Lower lobe of right lung (tissue), 2 donors: ENCODE data around the gene FDCSP. TPM values are rescaled to one million over a fixed set of nuclear protein-coding genes. Genes with fewer than 3 reads are reported as not detected.

Experiments used
- ATAC-seq, 2 donors: fragments of 200-7000 bp; cut with Tn5 transposase; one replicate each; pipeline ENCODE4 v1.9.1; 2020 to 2022; ENCODE audit warnings: mild to moderate bottlenecking in 2 of 2, moderate library complexity in 2 of 2
- DNase-seq: peaks from one replicate; pipeline ENCODE4 v3.0.0-alpha.2; 2020
- H3K27ac ChIP-seq: fragments of 200-600 bp; one replicate; pipeline ENCODE4 v1.8.0; 2022
- H3K27me3 ChIP-seq: fragments of 200-600 bp; one replicate; pipeline ENCODE4 v1.8.0; 2022; ENCODE audit warnings: low read depth
- H3K36me3 ChIP-seq: fragments of 200-600 bp; one replicate; pipeline ENCODE4 v1.8.0; 2022; ENCODE audit warnings: mild to moderate bottlenecking
- H3K4me1 ChIP-seq: fragments of 200-600 bp; one replicate; pipeline ENCODE4 v1.8.0; 2022
- H3K4me3 ChIP-seq: fragments of 200-600 bp; one replicate; pipeline ENCODE4 v1.8.0; 2022; ENCODE audit warnings: mild to moderate bottlenecking
- H3K9me3 ChIP-seq: fragments of 200-600 bp; one replicate; pipeline ENCODE4 v1.8.0; 2022
- CTCF ChIP-seq: fragments of 200-600 bp; IDR thresholded peaks from one replicate; pipeline ENCODE4 v1.8.0; 2022; ENCODE audit warnings: antibody characterized with exemption, mild to moderate bottlenecking
- intact Hi-C: fragments of 100-400 bp; cut with DNase I; formaldehyde crosslinking; loops from one replicate; pipeline ENCODE4 v1.11.0; 2022
- total RNA-seq: library from RNA; stranded (reverse); fragmentation: NEBNext Ultra II Directional; extraction: Animal tissue kit (Norgen Biotek cat#: 25700); gene quantifications from one replicate; pipeline ENCODE4 v1.2.1, GENCODE V29; 2021
- donor health status: DM: no; HTN: yes; CAD: no; lungs with severe emphysema.

Gene FDCSP
- total RNA-seq, 1 donor from 2014 or later: not detected

GRCh38 chr4:70243091-70243490 lies 17.2 kb downstream of the FDCSP start:
- Histone ChIP-seq H3K4me3 (no peak overlapping the region), H3K27me3 (no peaks in the 10 kb centered on the region), H3K9me3 (no peaks in the 10 kb centered on the region), H3K27ac (no peak overlapping the region), H3K4me1 (no peaks in the 10 kb centered on the region), H3K36me3 (no peaks in the 10 kb centered on the region)
- ATAC-seq: no peak
- no peak for TF ChIP-seq CTCF
- no peak for DNase-seq
- intact Hi-C loops: no loop called here

- H3K27me3 ChIP-seq: no peaks in the 10 kb centered on the region
- TF ChIP-seq CTCF: no peak
- ATAC-seq (no peak), DNase-seq (no peak)
- no peaks in the 10 kb centered on the region for H3K9me3 ChIP-seq
- intact Hi-C loops: no loop called here
- H3K27ac ChIP-seq: no peak overlapping the region
- H3K36me3 ChIP-seq: no peaks in the 10 kb centered on the region
- no peak overlapping the region for H3K4me3 ChIP-seq
- H3K4me1 ChIP-seq: no peaks in the 10 kb centered on the region
Measured at GRCh38 chr4:70251250-70251944, 25.5 kb downstream of the FDCSP start.

- Histone ChIP-seq H3K4me3 (no peak overlapping the region), H3K36me3 (no peaks in the 10 kb centered on the region), H3K27ac (no peak overlapping the region), H3K9me3 (no peaks in the 10 kb centered on the region), H3K4me1 (no peaks in the 10 kb centered on the region), H3K27me3 (no peaks in the 10 kb centered on the region)
- no peak for TF ChIP-seq CTCF
- DNase-seq (no peak), ATAC-seq (no peak)
- intact Hi-C loops: no loop called here
Measured at GRCh38 chr4:70251945-70252277, 26.0 kb downstream of the FDCSP start.

- no peak for DNase-seq
- Histone ChIP-seq H3K4me1 (no peaks in the 10 kb centered on the region), H3K36me3 (no peaks in the 10 kb centered on the region), H3K27me3 (no peaks in the 10 kb centered on the region), H3K9me3 (no peaks in the 10 kb centered on the region), H3K4me3 (no peak overlapping the region), H3K27ac (no peak overlapping the region)
- intact Hi-C loops: no loop called here
- ATAC-seq: no peak
- peak; percentile 12 for TF ChIP-seq CTCF
Measured at GRCh38 chr4:70269674-70270073, 43.8 kb downstream of the FDCSP start.

GRCh38 chr4:70277121-70277520 lies 51.2 kb downstream of the FDCSP start:
- H3K36me3 ChIP-seq: no peaks in the 10 kb centered on the region
- DNase-seq (no peak), ATAC-seq (no peak)
- no peak overlapping the region for H3K4me3 ChIP-seq
- no peak overlapping the region for H3K27ac ChIP-seq
- no peak for TF ChIP-seq CTCF
- intact Hi-C loops: no loop called here
- H3K9me3 ChIP-seq: no peaks in the 10 kb centered on the region
- H3K27me3 ChIP-seq: no peaks in the 10 kb centered on the region
- H3K4me1 ChIP-seq: no peaks in the 10 kb centered on the region
